OCI-LY1 (cell line): Measurements from ENCODE around the gene TRUB1.

Experiments
- CTCF ChIP-seq: fragments of 200-600 bp; sonication (generic), shearing (Covaris generic); IDR thresholded peaks from 2 replicates; pipeline ENCODE4 v1.5.1; 2017; ENCODE audit warnings: mild to moderate bottlenecking, antibody characterized with exemption, low read length, moderate library complexity, mixed read lengths
- EZH2 ChIP-seq: fragments of 200-600 bp; sonication (generic), shearing (Covaris generic); IDR thresholded peaks from 2 replicates; pipeline ENCODE4 v1.8.0; 2017; ENCODE audit warnings: borderline replicate concordance, mixed run types, mild to moderate bottlenecking, antibody characterized with exemption, low read length, moderate library complexity, mixed read lengths

- no peak for TF ChIP-seq CTCF
- TF ChIP-seq EZH2 = no peak
Measured at GRCh38 chr10:115003396-115003795, 65.4 kb downstream of the TRUB1 start.
